ENCODE results near the gene PHF23. TPM values are rescaled to one million over a fixed set of nuclear protein-coding genes. Genes with fewer than 3 reads are reported as not detected.

The PHF23 gene
- total RNA-seq, 1 donor from 2014 or later, result 61.1 TPM

DNA sequence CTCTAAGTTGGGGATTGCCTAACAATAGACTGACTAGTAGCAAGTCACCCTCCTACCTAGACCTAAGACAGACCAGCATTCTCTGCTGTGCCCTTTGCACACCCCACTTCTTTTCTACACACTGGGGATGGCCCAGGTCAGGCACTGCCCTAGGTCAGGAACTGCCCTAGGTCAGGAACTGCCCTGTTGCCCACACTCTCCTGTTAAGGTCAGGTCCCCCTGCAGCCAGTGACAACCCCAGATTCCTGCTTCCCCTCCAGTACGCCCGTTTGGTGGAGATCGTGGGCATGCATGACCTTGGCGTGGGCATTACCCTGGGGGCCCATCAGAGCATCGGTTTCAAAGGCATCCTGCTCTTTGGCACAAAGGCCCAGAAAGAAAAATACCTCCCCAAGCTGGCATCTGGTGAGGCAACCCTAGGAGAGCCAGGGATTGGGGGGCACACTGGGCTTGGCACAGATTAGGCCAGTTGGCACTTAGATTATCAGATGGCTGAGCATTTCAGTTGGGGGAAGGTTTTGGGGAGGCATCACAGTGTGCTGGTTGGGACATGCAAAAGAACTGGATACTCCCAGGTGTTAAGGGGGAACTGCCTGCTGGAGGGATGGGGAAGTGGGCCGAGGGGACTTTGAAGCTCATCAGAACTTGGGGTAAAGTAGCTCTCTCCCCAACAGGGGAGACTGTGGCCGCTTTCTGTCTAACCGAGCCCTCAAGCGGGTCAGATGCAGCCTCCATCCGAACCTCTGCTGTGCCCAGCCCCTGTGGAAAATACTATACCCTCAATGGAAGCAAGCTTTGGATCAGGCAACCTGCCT is 17.8 kb downstream of the PHF23 start:
- H3K36me3 Mint-ChIP-seq, result peaks cover 8% of the 10 kb centered on the region
- H3K4me1 Mint-ChIP-seq (ENCODE audit: unreplicated experiment), result peaks cover 34% of the 10 kb centered on the region
- H3K9me3 Mint-ChIP-seq, result no peaks in the 10 kb centered on the region
- H3K4me3 Mint-ChIP-seq, result peak overlapping the region; percentile 97
- TF ChIP-seq, protein P1, sequence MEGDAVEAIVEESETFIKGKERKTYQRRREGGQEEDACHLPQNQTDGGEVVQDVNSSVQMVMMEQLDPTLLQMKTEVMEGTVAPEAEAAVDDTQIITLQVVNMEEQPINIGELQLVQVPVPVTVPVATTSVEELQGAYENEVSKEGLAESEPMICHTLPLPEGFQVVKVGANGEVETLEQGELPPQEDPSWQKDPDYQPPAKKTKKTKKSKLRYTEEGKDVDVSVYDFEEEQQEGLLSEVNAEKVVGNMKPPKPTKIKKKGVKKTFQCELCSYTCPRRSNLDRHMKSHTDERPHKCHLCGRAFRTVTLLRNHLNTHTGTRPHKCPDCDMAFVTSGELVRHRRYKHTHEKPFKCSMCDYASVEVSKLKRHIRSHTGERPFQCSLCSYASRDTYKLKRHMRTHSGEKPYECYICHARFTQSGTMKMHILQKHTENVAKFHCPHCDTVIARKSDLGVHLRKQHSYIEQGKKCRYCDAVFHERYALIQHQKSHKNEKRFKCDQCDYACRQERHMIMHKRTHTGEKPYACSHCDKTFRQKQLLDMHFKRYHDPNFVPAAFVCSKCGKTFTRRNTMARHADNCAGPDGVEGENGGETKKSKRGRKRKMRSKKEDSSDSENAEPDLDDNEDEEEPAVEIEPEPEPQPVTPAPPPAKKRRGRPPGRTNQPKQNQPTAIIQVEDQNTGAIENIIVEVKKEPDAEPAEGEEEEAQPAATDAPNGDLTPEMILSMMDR (conservative IDR thresholded peaks at IDR 0.05), result no peak
- H3K27ac Mint-ChIP-seq, result peak overlapping the region; percentile 97
- no peak for DNase-seq (ENCODE audit: extremely low spot score, unreplicated experiment)
- H3K27me3 Mint-ChIP-seq, result no peaks in the 10 kb centered on the region

DNA sequence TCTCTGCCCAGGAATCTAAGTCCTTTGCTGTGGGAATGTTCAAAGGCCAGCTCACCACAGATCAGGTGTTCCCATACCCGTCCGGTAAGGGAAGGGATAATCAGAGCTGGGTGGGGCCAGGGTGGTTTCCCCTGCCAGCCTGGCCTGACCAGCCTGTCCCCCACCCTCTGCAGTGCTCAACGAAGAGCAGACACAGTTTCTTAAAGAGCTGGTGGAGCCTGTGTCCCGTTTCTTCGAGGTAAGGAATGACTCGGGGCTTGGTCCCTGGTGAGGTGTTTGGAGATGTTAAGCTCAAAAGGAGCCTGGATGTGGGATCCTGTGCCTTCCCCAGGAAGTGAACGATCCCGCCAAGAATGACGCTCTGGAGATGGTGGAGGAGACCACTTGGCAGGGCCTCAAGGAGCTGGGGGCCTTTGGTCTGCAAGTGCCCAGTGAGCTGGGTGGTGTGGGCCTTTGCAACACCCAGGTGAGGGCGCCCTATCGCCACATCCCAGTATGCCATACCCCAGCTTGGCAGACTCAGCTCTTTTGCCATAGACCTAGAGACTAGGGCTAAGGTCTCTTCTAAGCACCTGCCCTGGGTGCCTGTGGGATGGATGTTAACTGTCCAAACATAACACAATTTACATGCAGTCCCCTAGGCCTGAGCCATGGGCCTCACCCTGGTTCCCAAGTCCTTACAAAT is 18.5 kb downstream of the PHF23 start:
- DNase-seq (ENCODE audit: extremely low spot score, unreplicated experiment), result no peak
- TF ChIP-seq, protein P1 (conservative IDR thresholded peaks at IDR 0.05), result peak; percentile 49
- Mint-ChIP-seq H3K27ac (peak overlapping the region; percentile 97), H3K36me3 (peaks cover 8% of the 10 kb centered on the region), H3K27me3 (peaks cover 6% of the 10 kb centered on the region), H3K4me1 (ENCODE audit: unreplicated experiment) (peaks cover 42% of the 10 kb centered on the region), H3K9me3 (no peaks in the 10 kb centered on the region), H3K4me3 (peak overlapping the region; percentile 97)

DNA sequence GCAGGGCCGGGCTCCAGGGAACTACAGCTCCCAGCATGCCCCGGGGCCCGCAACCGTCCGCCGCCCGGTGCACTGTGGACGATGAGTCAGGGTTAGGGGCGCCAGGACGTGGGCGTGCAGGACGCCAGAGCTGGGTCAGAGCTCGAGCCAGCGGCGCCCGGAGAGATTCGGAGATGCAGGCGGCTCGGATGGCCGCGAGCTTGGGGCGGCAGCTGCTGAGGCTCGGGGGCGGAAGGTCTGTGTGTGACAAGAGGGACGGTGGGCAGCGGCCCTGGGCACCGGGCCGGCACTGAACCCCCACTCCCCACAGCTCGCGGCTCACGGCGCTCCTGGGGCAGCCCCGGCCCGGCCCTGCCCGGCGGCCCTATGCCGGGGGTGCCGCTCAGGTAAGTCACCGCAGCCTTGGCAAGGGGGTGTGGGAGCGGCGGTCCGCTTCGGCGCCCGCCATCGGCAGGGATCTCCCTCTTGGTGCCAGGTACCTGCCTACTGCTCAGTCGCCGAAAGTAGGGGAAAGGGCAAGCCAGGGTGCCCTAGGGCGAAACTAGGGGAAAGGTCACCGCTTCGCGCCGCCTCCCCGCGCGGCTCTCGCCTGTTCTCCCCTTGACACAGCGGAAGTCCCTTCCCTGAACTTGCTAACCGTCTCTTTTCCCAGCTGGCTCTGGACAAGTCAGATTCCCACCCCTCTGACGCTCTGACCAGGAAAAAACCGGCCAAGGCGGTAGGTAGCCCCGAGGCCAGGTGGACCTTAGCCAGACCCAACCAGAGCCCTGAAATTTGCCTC is 19.3 kb downstream of the PHF23 start, which contains the start of the genes ACADVL and DLG4:
Gene ACADVL (plus strand): TSS at position 127 of the 781 bp plus-strand sequence. CDS start 47 bp downstream, at position 174.
Gene DLG4 (minus strand): TSS at position 25 of the 781 bp plus-strand sequence.
- Mint-ChIP-seq H3K36me3 (peaks cover 8% of the 10 kb centered on the region), H3K4me1 (ENCODE audit: unreplicated experiment) (peaks cover 42% of the 10 kb centered on the region), H3K4me3 (peak within 1 kb of the TSS; percentile 97), H3K27ac (peak within 1 kb of the TSS; percentile 97), H3K27me3 (peaks cover 6% of the 10 kb centered on the region), H3K9me3 (no peaks in the 10 kb centered on the region)
- DNase-seq (ENCODE audit: extremely low spot score, unreplicated experiment), result peak; percentile 87
- TF ChIP-seq, protein P1 (conservative IDR thresholded peaks at IDR 0.05), result no peak

DNA sequence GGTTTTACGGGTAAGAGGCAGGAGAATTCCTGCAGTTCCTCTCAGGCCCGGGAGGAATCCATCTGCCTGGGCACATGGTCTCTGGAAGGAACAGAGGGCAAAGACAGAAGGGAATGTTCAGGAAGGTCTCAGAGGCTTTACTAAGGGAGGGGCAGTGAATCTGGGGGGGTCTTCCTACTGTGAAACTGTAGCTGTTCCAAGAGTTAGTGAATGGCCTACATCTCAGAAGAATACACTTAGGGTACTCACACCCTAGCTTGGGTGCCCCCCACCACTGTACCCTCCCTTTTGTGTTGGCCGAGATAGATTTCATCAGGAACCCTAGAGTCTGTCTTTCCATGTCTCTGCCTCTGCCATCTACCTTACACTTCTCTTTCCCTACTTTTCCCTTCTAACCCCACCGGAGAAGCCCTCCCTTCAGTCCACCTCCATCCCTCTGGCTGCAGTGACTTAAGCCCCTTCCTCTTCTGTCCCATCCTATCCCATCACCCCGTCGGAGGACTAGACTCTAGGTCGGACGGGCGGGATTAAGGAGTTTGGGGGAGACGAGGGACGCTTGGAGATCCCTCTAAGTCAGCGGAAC is 19.9 kb downstream of the PHF23 start:
- TF ChIP-seq, protein P1 (conservative IDR thresholded peaks at IDR 0.05), result no peak
- H3K4me3 Mint-ChIP-seq, result peak overlapping the region; percentile 97
- peaks cover 6% of the 10 kb centered on the region for H3K27me3 Mint-ChIP-seq
- H3K4me1 Mint-ChIP-seq (ENCODE audit: unreplicated experiment), result peaks cover 42% of the 10 kb centered on the region
- H3K27ac Mint-ChIP-seq, result peak overlapping the region; percentile 97
- DNase-seq (ENCODE audit: extremely low spot score, unreplicated experiment), result no peak
- no peaks in the 10 kb centered on the region for H3K9me3 Mint-ChIP-seq
- H3K36me3 Mint-ChIP-seq, result peaks cover 8% of the 10 kb centered on the region

DNA sequence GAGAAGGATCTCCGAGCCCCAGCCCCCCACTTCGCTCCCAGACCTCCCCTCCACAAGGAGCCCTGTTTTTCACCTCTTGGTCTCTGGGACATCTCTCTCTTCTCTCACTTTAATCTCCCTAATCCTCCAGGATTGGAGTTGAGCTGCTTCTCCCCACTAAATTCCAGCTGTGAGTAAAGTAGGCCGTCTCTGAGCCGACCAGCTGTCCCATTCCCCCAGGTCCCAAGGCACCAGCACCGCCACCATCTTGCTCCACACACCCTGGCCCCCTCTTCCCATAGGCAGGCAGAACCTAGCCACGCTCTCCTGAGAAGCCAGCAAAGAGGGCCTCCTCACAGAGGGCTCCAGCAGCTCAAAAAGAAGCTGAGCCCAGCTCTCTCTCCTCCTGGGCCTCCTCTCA is 20.5 kb downstream of the PHF23 start:
- peak; percentile 62 for DNase-seq (ENCODE audit: extremely low spot score, unreplicated experiment)
- Mint-ChIP-seq H3K4me3 (peak overlapping the region; percentile 97), H3K9me3 (no peaks in the 10 kb centered on the region), H3K4me1 (ENCODE audit: unreplicated experiment) (peaks cover 46% of the 10 kb centered on the region), H3K27ac (peak overlapping the region; percentile 97), H3K36me3 (peaks cover 5% of the 10 kb centered on the region), H3K27me3 (peaks cover 11% of the 10 kb centered on the region)
- TF ChIP-seq, protein P1 (conservative IDR thresholded peaks at IDR 0.05), result no peak

All from type B pancreatic cell (in vitro differentiated cells).